ENCODE data around the gene SPATA31C1.
"Not testable (repeated sequence)": the region's sequence is repeated elsewhere in the genome, so short reads cannot be mapped to it uniquely, and the experiment has no call there.

The SPATA31C1 gene

DNA sequence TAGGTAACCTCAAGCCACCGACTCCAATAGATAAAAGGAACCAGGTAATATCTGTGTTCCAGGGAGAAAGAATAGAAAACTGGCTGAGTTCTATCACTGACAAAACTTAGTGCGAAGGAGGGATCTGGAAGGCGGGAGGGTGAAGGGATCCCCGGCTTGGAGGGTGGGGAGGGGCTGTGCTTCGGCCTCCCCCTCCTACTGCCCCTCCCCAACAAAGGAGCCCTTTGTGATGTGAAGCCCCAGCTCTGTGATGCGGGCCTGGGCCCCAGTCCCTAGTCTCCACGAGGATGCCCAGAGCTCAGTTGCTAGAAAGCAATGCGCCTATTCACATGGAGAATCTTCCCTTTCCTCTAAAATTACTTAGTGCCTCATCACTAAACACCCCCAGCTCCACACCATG, at the start of gene SPATA31C1:
SPATA31C1 (plus strand) TSS at position 301 of the 400 bp plus-strand sequence.
- H3K27ac ChIP-seq; H3K4me3 ChIP-seq; H3K9me3 ChIP-seq; H3K27me3 ChIP-seq; H3K4me1 ChIP-seq; intact Hi-C loops (cut with DNase I; ENCODE audit: low total_unique reads); H3K36me3 ChIP-seq; DNase-seq: not testable (repeated sequence)

DNA sequence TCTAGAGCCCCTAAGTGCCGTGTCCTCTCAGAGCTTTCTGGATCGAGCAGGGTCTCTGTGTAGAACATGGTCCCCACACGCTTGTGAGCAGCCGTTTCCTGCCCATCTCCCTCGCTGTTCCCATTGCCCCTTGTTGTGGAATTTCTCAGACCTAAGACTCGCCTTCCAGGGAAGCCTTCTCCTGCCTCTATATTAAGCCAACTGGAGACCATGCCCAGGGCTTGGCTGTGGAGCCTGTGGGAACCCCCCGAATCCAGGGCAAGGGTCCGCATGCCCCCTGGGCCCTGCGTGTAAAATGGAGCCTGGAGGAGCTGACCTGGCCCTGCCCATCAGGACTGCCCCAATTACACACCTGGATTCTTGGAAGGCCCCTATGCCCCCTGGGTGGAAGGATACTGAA, 49.6 kb upstream of the SPATA31C1 start:
- Histone ChIP-seq H3K4me3 (no peak overlapping the region), H3K27ac (no peak overlapping the region), H3K27me3 (no peaks in the 10 kb centered on the region), H3K9me3 (no peaks in the 10 kb centered on the region), H3K36me3 (no peaks in the 10 kb centered on the region), H3K4me1 (peaks cover 0 to 12% (median 0%) of the 10 kb centered on the region in 4 donors)
- DNase-seq, result no peak
- intact Hi-C loops (cut with DNase I; ENCODE audit: low total_unique reads), result no loop called here
- TF ChIP-seq, protein P1, sequence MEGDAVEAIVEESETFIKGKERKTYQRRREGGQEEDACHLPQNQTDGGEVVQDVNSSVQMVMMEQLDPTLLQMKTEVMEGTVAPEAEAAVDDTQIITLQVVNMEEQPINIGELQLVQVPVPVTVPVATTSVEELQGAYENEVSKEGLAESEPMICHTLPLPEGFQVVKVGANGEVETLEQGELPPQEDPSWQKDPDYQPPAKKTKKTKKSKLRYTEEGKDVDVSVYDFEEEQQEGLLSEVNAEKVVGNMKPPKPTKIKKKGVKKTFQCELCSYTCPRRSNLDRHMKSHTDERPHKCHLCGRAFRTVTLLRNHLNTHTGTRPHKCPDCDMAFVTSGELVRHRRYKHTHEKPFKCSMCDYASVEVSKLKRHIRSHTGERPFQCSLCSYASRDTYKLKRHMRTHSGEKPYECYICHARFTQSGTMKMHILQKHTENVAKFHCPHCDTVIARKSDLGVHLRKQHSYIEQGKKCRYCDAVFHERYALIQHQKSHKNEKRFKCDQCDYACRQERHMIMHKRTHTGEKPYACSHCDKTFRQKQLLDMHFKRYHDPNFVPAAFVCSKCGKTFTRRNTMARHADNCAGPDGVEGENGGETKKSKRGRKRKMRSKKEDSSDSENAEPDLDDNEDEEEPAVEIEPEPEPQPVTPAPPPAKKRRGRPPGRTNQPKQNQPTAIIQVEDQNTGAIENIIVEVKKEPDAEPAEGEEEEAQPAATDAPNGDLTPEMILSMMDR (IDR thresholded peaks at IDR 0.05), result no peak

GRCh38 chr9:87868635-87869034, 49.1 kb upstream of the SPATA31C1 start:
- H3K4me1 ChIP-seq, result peaks cover 0 to 12% (median 0%) of the 10 kb centered on the region in 4 donors
- H3K27ac ChIP-seq, result no peak overlapping the region
- DNase-seq, result no peak
- H3K27me3 ChIP-seq, result no peaks in the 10 kb centered on the region
- H3K4me3 ChIP-seq, result no peak overlapping the region
- intact Hi-C loops (cut with DNase I; ENCODE audit: low total_unique reads), result no loop called here
- no peaks in the 10 kb centered on the region for H3K9me3 ChIP-seq
- no peaks in the 10 kb centered on the region for H3K36me3 ChIP-seq
- TF ChIP-seq, protein P1 (IDR thresholded peaks at IDR 0.05), result no peak

GRCh38 chr9:87869082-87869481, 48.7 kb upstream of the SPATA31C1 start:
- no peak overlapping the region for H3K27ac ChIP-seq
- no peaks in the 10 kb centered on the region for H3K36me3 ChIP-seq
- H3K27me3 ChIP-seq, result no peaks in the 10 kb centered on the region
- TF ChIP-seq, protein P1 (IDR thresholded peaks at IDR 0.05), result no peak
- H3K9me3 ChIP-seq, result no peaks in the 10 kb centered on the region
- H3K4me3 ChIP-seq, result no peak overlapping the region
- intact Hi-C loops (cut with DNase I; ENCODE audit: low total_unique reads), result no loop called here
- H3K4me1 ChIP-seq, result peaks cover 0 to 12% (median 0%) of the 10 kb centered on the region in 4 donors
- no peak for DNase-seq

GRCh38 chr9:87871425-87872078, 46.2 kb upstream of the SPATA31C1 start:
- no peak overlapping the region for H3K27ac ChIP-seq
- DNase-seq, result no peak
- no peak overlapping the region for H3K4me3 ChIP-seq
- peaks cover 0 to 12% (median 0%) of the 10 kb centered on the region in 4 donors for H3K4me1 ChIP-seq
- H3K36me3 ChIP-seq, result no peaks in the 10 kb centered on the region
- no peaks in the 10 kb centered on the region for H3K27me3 ChIP-seq
- intact Hi-C loops (cut with DNase I; ENCODE audit: low total_unique reads), result no loop called here
- no peaks in the 10 kb centered on the region for H3K9me3 ChIP-seq
- TF ChIP-seq, protein P1 (IDR thresholded peaks at IDR 0.05), result no peak

GRCh38 chr9:87872079-87872624, 45.6 kb upstream of the SPATA31C1 start:
- no peaks in the 10 kb centered on the region for H3K36me3 ChIP-seq
- H3K4me3 ChIP-seq, result no peak overlapping the region
- H3K27me3 ChIP-seq, result no peaks in the 10 kb centered on the region
- no peak overlapping the region for H3K27ac ChIP-seq
- H3K9me3 ChIP-seq, result no peaks in the 10 kb centered on the region
- DNase-seq, result peak in 1 of 2 donors; percentile 71
- TF ChIP-seq, protein P1 (IDR thresholded peaks at IDR 0.05), result no peak
- intact Hi-C loops (cut with DNase I; ENCODE audit: low total_unique reads), result no loop called here
- peaks cover 0 to 12% (median 0%) of the 10 kb centered on the region in 4 donors for H3K4me1 ChIP-seq

Measured in tibial artery (tissue), 4 donors.